DOHH2 (cell line): ENCODE results near the gene ZNF697.
"Not testable (repeated sequence)": the region's sequence is repeated elsewhere in the genome, so short reads cannot be mapped to it uniquely, and the experiment has no call there.

Source experiments
- H3F3A ChIP-seq: fragments of 200-600 bp; sonication (generic), shearing (Covaris generic); 2 replicates; pipeline ENCODE4 v1.6.0; 2016; ENCODE audit warnings: antibody characterized with exemption, mild to moderate bottlenecking; ENCODE audit not compliant: control insufficient read depth, insufficient read depth
- H3K27ac ChIP-seq: fragments of 200-600 bp; sonication (generic); 2 replicates; pipeline ENCODE4 v1.5.1; 2014; ENCODE audit warnings: low read depth, mild to moderate bottlenecking, low read length, moderate library complexity
- H3K27me3 ChIP-seq: fragments of 200-600 bp; sonication (generic); 2 replicates; pipeline ENCODE4 v1.6.1; 2014; ENCODE audit warnings: mild to moderate bottlenecking, low read length, mixed read lengths; ENCODE audit not compliant: control insufficient read depth
- H3K36me3 ChIP-seq: fragments of 200-600 bp; sonication (generic); 2 replicates; pipeline ENCODE4 v1.6.1; 2014; ENCODE audit warnings: mild to moderate bottlenecking, low read length, moderate library complexity, mixed read lengths; ENCODE audit not compliant: control insufficient read depth
- H3K4me1 ChIP-seq: fragments of 200-600 bp; sonication (generic); 2 replicates; pipeline ENCODE4 v1.6.1; 2014; ENCODE audit warnings: mild to moderate bottlenecking, low read length, mixed read lengths; ENCODE audit not compliant: control insufficient read depth
- H3K4me2 ChIP-seq: fragments of 200-600 bp; sonication (generic); 2 replicates; pipeline ENCODE4 v1.6.0; 2014; ENCODE audit warnings: mild to moderate bottlenecking, low read length, moderate library complexity
- H3K4me3 ChIP-seq: fragments of 200-600 bp; sonication (generic); 2 replicates; pipeline ENCODE4 v1.5.1; 2014; ENCODE audit warnings: mild to moderate bottlenecking, low read length, mixed read lengths
- H3K79me2 ChIP-seq: fragments of 200-600 bp; sonication (generic); 2 replicates; pipeline ENCODE4 v1.6.1; 2014; ENCODE audit warnings: mild to moderate bottlenecking, low read length, mixed read lengths; ENCODE audit not compliant: control insufficient read depth
- H3K9me2 ChIP-seq: fragments of 200-600 bp; sonication (generic); replicated peaks from 2 replicates; pipeline ENCODE4 v1.6.1; 2014; ENCODE audit warnings: mild to moderate bottlenecking, low read length, mixed read lengths; ENCODE audit not compliant: control insufficient read depth
- H3K9me3 ChIP-seq: fragments of 200-600 bp; sonication (generic); 2 replicates; pipeline ENCODE4 v1.6.1; 2014; ENCODE audit warnings: antibody characterized with exemption, low read length, mixed read lengths; ENCODE audit not compliant: control insufficient read depth, insufficient read depth
- H4K20me1 ChIP-seq: fragments of 200-600 bp; sonication (generic); 2 replicates; pipeline ENCODE4 v1.6.0; 2014; ENCODE audit warnings: low read depth, mild to moderate bottlenecking, antibody characterized with exemption, low read length, moderate library complexity; ENCODE audit not compliant: control insufficient read depth, insufficient read depth
- CTCF ChIP-seq: fragments of 200-600 bp; sonication (generic); IDR thresholded peaks from one replicate; pipeline ENCODE4 v1.5.1; 2014; ENCODE audit warnings: antibody characterized with exemption, mild to moderate bottlenecking, low read depth, low read length; ENCODE audit not compliant: poor library complexity, severe bottlenecking
- EZH2phosphoT487 ChIP-seq: fragments of 200-600 bp; sonication (generic); IDR thresholded peaks from 2 replicates; pipeline ENCODE4 v1.6.1; 2017; ENCODE audit warnings: borderline replicate concordance, mild to moderate bottlenecking, antibody characterized with exemption, low read length, moderate library complexity, mixed read lengths

Gene ZNF697

GRCh38 chr1:119613769-119614720 is 34.0 kb downstream of the ZNF697 start:
- no peaks in the 10 kb centered on the region for H3K9me3 ChIP-seq
- TF ChIP-seq EZH2phosphoT487, result no peak
- peak; percentile 63 for TF ChIP-seq CTCF

GRCh38 chr1:119611701-119612113 is 36.4 kb downstream of the ZNF697 start:
- no peak overlapping the region for H3K4me2 ChIP-seq
- H3F3A ChIP-seq, result no peaks in the 10 kb centered on the region
- no peak overlapping the region for H3K27ac ChIP-seq
- H3K4me1 ChIP-seq, result no peaks in the 10 kb centered on the region
- no peaks in the 10 kb centered on the region for H3K9me3 ChIP-seq
- no peaks in the 10 kb centered on the region for H3K36me3 ChIP-seq
- H4K20me1 ChIP-seq, result no peaks in the 10 kb centered on the region
- no peak overlapping the region for H3K4me3 ChIP-seq
- no peaks in the 10 kb centered on the region for H3K79me2 ChIP-seq
- H3K9me2 ChIP-seq, result no peaks in the 10 kb centered on the region
- TF ChIP-seq EZH2phosphoT487 (no peak), CTCF (peak; percentile 87)
- no peaks in the 10 kb centered on the region for H3K27me3 ChIP-seq

More at GRCh38 chr1:119613769-119614720, 34.0 kb downstream of the ZNF697 start:
- H4K20me1 ChIP-seq, result no peaks in the 10 kb centered on the region
- no peaks in the 10 kb centered on the region for H3K36me3 ChIP-seq
- no peaks in the 10 kb centered on the region for H3K9me2 ChIP-seq
- no peak overlapping the region for H3K4me2 ChIP-seq
- no peak overlapping the region for H3K27ac ChIP-seq
- H3K27me3 ChIP-seq, result no peaks in the 10 kb centered on the region
- H3K4me1 ChIP-seq, result no peaks in the 10 kb centered on the region
- no peaks in the 10 kb centered on the region for H3F3A ChIP-seq
- no peaks in the 10 kb centered on the region for H3K79me2 ChIP-seq
- H3K4me3 ChIP-seq, result no peak overlapping the region

DNA sequence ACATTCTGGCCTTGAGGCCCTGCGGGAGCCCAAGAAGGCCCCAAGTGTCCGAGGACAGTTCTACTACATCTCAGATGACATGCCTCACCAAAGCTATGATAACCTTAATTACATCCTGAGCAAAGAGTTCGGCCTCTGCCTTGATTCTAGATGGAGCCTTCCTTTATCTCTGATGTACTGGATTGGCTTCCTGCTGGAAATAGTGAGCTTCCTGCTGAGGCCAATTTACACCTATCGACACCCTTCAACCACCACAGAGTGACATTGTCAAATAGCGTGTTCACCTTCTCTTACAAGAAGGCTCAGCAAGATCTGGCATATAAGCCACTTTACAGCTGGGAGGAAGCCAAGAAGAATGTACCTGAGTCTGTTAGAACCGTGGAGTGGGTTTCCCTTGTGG is 39.2 kb downstream of the ZNF697 start:
- not testable (repeated sequence) for H3K27ac ChIP-seq, H3K9me2 ChIP-seq, H3K4me1 ChIP-seq, H3K9me3 ChIP-seq, H3F3A ChIP-seq, H3K4me3 ChIP-seq, H4K20me1 ChIP-seq, H3K27me3 ChIP-seq, H3K36me3 ChIP-seq, H3K4me2 ChIP-seq, H3K79me2 ChIP-seq

GRCh38 chr1:119607087-119607807 is 40.8 kb downstream of the ZNF697 start:
- not testable (repeated sequence) for H3K79me2 ChIP-seq, H4K20me1 ChIP-seq, H3K27ac ChIP-seq, H3F3A ChIP-seq, H3K4me3 ChIP-seq, H3K4me2 ChIP-seq, H3K4me1 ChIP-seq, H3K9me3 ChIP-seq, H3K36me3 ChIP-seq, H3K9me2 ChIP-seq, H3K27me3 ChIP-seq
